H9 (cell line): ENCODE data around the gene CD84. TPM values are rescaled to one million over a fixed set of nuclear protein-coding genes. Genes with fewer than 3 reads are reported as not detected.

ENCODE experiments used
- DNase-seq: peaks from one replicate; pipeline ENCODE4 v3.0.0-alpha.2; 2017
- H2AFZ ChIP-seq: one replicate; pipeline ENCODE4 v1.6.1; 2013; ENCODE audit warnings: mild to moderate bottlenecking, low read length, control low read depth, moderate library complexity
- H2AK5ac ChIP-seq: 2 replicates; pipeline ENCODE4 v1.6.1; 2013; ENCODE audit warnings: low read length, control low read depth, mixed read lengths; ENCODE audit not compliant: insufficient read length
- H2BK120ac ChIP-seq: one replicate; pipeline ENCODE4 v1.6.1; 2013; ENCODE audit warnings: low read depth, mild to moderate bottlenecking, low read length, control low read depth, inconsistent platforms; ENCODE audit not compliant: poor library complexity, severe bottlenecking
- H2BK12ac ChIP-seq: 2 replicates; pipeline ENCODE4 v1.6.1; 2013; ENCODE audit warnings: low read length, control low read depth, mixed read lengths, low read depth; ENCODE audit not compliant: insufficient read length
- H2BK15ac ChIP-seq: 2 replicates; pipeline ENCODE4 v1.6.1; 2013; ENCODE audit warnings: low read depth, low read length, control low read depth
- H2BK20ac ChIP-seq: one replicate; pipeline ENCODE4 v1.6.1; 2013; ENCODE audit warnings: low read depth, mild to moderate bottlenecking, low read length, control low read depth, inconsistent platforms; ENCODE audit not compliant: poor library complexity, severe bottlenecking
- H2BK5ac ChIP-seq: 2 replicates; pipeline ENCODE4 v1.6.1; 2013; ENCODE audit warnings: low read length, control low read depth, mixed read lengths; ENCODE audit not compliant: insufficient read length
- H3K14ac ChIP-seq: 2 replicates; pipeline ENCODE4 v1.6.1; 2013; ENCODE audit warnings: low read length, control low read depth; ENCODE audit not compliant: insufficient read depth
- H3K18ac ChIP-seq: 2 replicates; pipeline ENCODE4 v1.6.1; 2013; ENCODE audit warnings: low read depth, mild to moderate bottlenecking, mixed read lengths, low read length, control low read depth; ENCODE audit not compliant: insufficient read length
- H3K23ac ChIP-seq: 2 replicates; pipeline ENCODE4 v1.6.1; 2013; ENCODE audit warnings: low read length, control low read depth, mixed read lengths, low read depth; ENCODE audit not compliant: insufficient read length
- H3K23me2 ChIP-seq: 2 replicates; pipeline ENCODE4 v1.6.1; 2013; ENCODE audit warnings: low read depth, mild to moderate bottlenecking, mixed read lengths, low read length, control low read depth; ENCODE audit not compliant: insufficient read length, poor library complexity, severe bottlenecking
- H3K27ac ChIP-seq: 2 replicates; pipeline ENCODE4 v1.5.1; 2013; ENCODE audit warnings: low read length, control low read depth, mixed read lengths, low read depth; ENCODE audit not compliant: insufficient read length
- H3K27me3 ChIP-seq: 2 replicates; pipeline ENCODE4 v1.6.1; 2013; ENCODE audit warnings: low read length, control low read depth, inconsistent platforms; ENCODE audit not compliant: insufficient read depth
- H3K4ac ChIP-seq: 2 replicates; pipeline ENCODE4 v1.6.1; 2013; ENCODE audit warnings: low read depth, mild to moderate bottlenecking, control low read depth, inconsistent platforms, low read length, moderate library complexity
- H3K4me1 ChIP-seq: 2 replicates; pipeline ENCODE4 v1.6.1; 2013; ENCODE audit warnings: low read length, control low read depth, inconsistent platforms; ENCODE audit not compliant: insufficient read depth
- H3K4me2 ChIP-seq: 2 replicates; pipeline ENCODE4 v1.6.1; 2013; ENCODE audit warnings: low read length, control low read depth, mixed read lengths; ENCODE audit not compliant: insufficient read length, insufficient read depth
- H3K56ac ChIP-seq: 2 replicates; pipeline ENCODE4 v1.6.1; 2013; ENCODE audit warnings: low read depth, mild to moderate bottlenecking, mixed read lengths, low read length, control low read depth; ENCODE audit not compliant: insufficient read length
- H3K79me1 ChIP-seq: 2 replicates; pipeline ENCODE4 v1.6.1; 2013; ENCODE audit warnings: low read depth, mild to moderate bottlenecking, moderate library complexity, low read length, control low read depth, inconsistent platforms; ENCODE audit not compliant: insufficient read depth, poor library complexity, severe bottlenecking
- H3K79me2 ChIP-seq: 2 replicates; pipeline ENCODE4 v1.6.1; 2013; ENCODE audit warnings: low read length, control low read depth, inconsistent platforms; ENCODE audit not compliant: insufficient read depth
- H3K9ac ChIP-seq: 2 replicates; pipeline ENCODE4 v1.6.1; 2013; ENCODE audit warnings: low read length, control low read depth, mixed read lengths; ENCODE audit not compliant: insufficient read length; ENCODE audit errors: extremely low read depth
- H3K9me3 ChIP-seq: one replicate; pipeline ENCODE4 v1.6.1; 2013; ENCODE audit warnings: low read depth, low read length, inconsistent platforms; ENCODE audit not compliant: control insufficient read depth
- H3T11ph ChIP-seq: one replicate; pipeline ENCODE4 v1.6.1; 2013; ENCODE audit warnings: mild to moderate bottlenecking, low read length, control low read depth, inconsistent platforms
- H4K20me1 ChIP-seq: one replicate; pipeline ENCODE4 v1.6.1; 2013; ENCODE audit not compliant: control insufficient read depth, insufficient read length, insufficient read depth
- H4K5ac ChIP-seq: 2 replicates; pipeline ENCODE4 v1.6.1; 2013; ENCODE audit warnings: low read depth, mild to moderate bottlenecking, mixed read lengths, low read length, control low read depth; ENCODE audit not compliant: insufficient read length
- H4K8ac ChIP-seq: replicated peaks from 2 replicates; pipeline ENCODE4 v1.6.1; 2013; ENCODE audit warnings: low read length, control low read depth, mixed read lengths, low read depth; ENCODE audit not compliant: insufficient read length
- H4K91ac ChIP-seq: 2 replicates; pipeline ENCODE4 v1.6.1; 2013; ENCODE audit warnings: low read depth, mild to moderate bottlenecking, moderate library complexity, mixed read lengths, low read length, control low read depth; ENCODE audit not compliant: insufficient read length
- H3K27ac Mint-ChIP-seq, 3 experiments: 2 replicates in 2 of 3; 3 replicates in 1 of 3; pipeline ENCODE4 v1.8.0; 2020 to 2021; ENCODE audit warnings: mixed read lengths in 3 of 3, mild to moderate bottlenecking in 1 of 3, moderate library complexity in 1 of 3
- H3K27me3 Mint-ChIP-seq: 2 replicates; pipeline ENCODE4 v1.8.0; 2021; ENCODE audit warnings: low read depth, mild to moderate bottlenecking, moderate library complexity, mixed read lengths
- H3K36me3 Mint-ChIP-seq, 3 experiments: 2 replicates in 2 of 3; 3 replicates in 1 of 3; pipeline ENCODE4 v1.8.0; 2020 to 2021; ENCODE audit warnings: low read depth in 3 of 3, mixed read lengths in 3 of 3; ENCODE audit not compliant: insufficient read depth in 1 of 3
- H3K4me1 Mint-ChIP-seq, 2 experiments: 2 replicates each; pipeline ENCODE4 v1.8.0; 2020; ENCODE audit warnings: mixed read lengths in 2 of 2
- H3K4me3 Mint-ChIP-seq, 2 experiments: 2 replicates in 1 of 2; 3 replicates in 1 of 2; pipeline ENCODE4 v1.8.0; 2020 to 2021; ENCODE audit warnings: mild to moderate bottlenecking in 2 of 2, mixed read lengths in 2 of 2, moderate library complexity in 1 of 2
- H3K9me3 Mint-ChIP-seq, 2 experiments: 2 replicates in 1 of 2; 3 replicates in 1 of 2; pipeline ENCODE4 v1.8.0; 2020; ENCODE audit warnings: mild to moderate bottlenecking in 2 of 2, mixed read lengths in 2 of 2, moderate library complexity in 1 of 2
- CTCF ChIP-seq: fragments of 200-600 bp; sonication (generic); conservative IDR thresholded peaks from 3 replicates; pipeline ENCODE4 v1.8.0; 2021; ENCODE audit warnings: antibody characterized with exemption, mild to moderate bottlenecking
- WGBS: extraction: QIAGEN DNeasy Blood & Tissue Kit; methylation state at CpG from one replicate; pipeline ENCODE4 v1.1.7; 2013; ENCODE audit warnings: missing lambda C conversion rate, low lambda C conversion rate, mixed read lengths; ENCODE audit not compliant: insufficient read length; ENCODE audit errors: extremely low coverage; 5-methylcytosine and 5-hydroxymethylcytosine counted together
- total RNA-seq: library from RNA; stranded (reverse); gene quantifications from 2 replicates; pipeline ENCODE4 v1.2.1, GENCODE V29; 2021

CD84 gene
- total RNA-seq, 1 experiment from 2014 or later: not detected

DNA sequence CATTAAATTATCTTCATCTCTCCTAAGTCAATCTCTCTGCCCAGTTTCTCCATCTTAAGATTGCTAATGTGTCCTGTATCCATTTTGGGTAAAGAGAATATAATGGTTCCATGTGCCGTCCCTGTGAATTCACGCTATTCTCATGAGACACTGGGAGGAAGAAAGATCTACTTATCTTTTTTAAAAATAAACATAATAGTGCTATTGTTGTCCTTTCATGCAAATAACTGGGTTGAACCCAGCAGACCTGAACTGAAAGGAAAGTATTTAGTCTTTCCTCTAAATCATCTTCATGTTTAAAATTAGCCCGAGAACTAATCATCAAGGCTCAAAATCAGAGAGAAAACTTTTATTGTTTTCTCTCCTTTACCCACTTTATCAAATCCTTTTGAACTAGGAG is 45.2 kb upstream of the CD84 start:
- H2BK20ac ChIP-seq: no peak overlapping the region
- no peaks in the 10 kb centered on the region for H3K79me2 ChIP-seq
- H3K27ac ChIP-seq: no peak overlapping the region
- no peak overlapping the region for H4K8ac ChIP-seq
- no peak overlapping the region for H3T11ph ChIP-seq
- WGBS: no CpG with 5 or more reads among the region's 3 CpGs
- no peaks in the 10 kb centered on the region for H3K36me3 Mint-ChIP-seq
- H3K27me3 Mint-ChIP-seq: no peaks in the 10 kb centered on the region
- H2AK5ac ChIP-seq: no peak overlapping the region
- H3K23me2 ChIP-seq: no peaks in the 10 kb centered on the region
- H2AFZ ChIP-seq: no peak overlapping the region
- no peaks in the 10 kb centered on the region for H4K20me1 ChIP-seq
- H3K18ac ChIP-seq: no peak overlapping the region
- H3K79me1 ChIP-seq: no peaks in the 10 kb centered on the region
- H3K9ac ChIP-seq: no peak overlapping the region
- H4K5ac ChIP-seq: no peak overlapping the region
- H4K91ac ChIP-seq: no peak overlapping the region
- no peak overlapping the region for H2BK5ac ChIP-seq
- no peak overlapping the region for H2BK12ac ChIP-seq
- H3K9me3 Mint-ChIP-seq: no peaks in the 10 kb centered on the region; a peak in 1 of 5 replicates
- DNase-seq: no peak
- no peak for TF ChIP-seq CTCF
- H2BK15ac ChIP-seq: no peak overlapping the region
- H2BK120ac ChIP-seq: no peak overlapping the region
- H3K4ac ChIP-seq: no peak overlapping the region
- no peak overlapping the region for H3K4me3 Mint-ChIP-seq
- H3K9me3 ChIP-seq: no peaks in the 10 kb centered on the region
- peaks cover 0 to 9% of the 10 kb centered on the region in 2 experiments; a peak in 2 of 4 replicates for H3K4me1 Mint-ChIP-seq
- no peak overlapping the region for H3K27ac Mint-ChIP-seq
- H3K4me1 ChIP-seq: no peaks in the 10 kb centered on the region
- H3K4me2 ChIP-seq: no peak overlapping the region
- no peak overlapping the region for H3K23ac ChIP-seq
- no peak overlapping the region for H3K14ac ChIP-seq
- no peak overlapping the region for H3K56ac ChIP-seq
- H3K27me3 ChIP-seq: no peaks in the 10 kb centered on the region
